Activated effector memory CD4-positive, alpha-beta T cell treated with Interleukin-2 at 50 U/mL for 16 hours (primary cell): ENCODE measurements around the gene MYZAP.
A peak's percentile ranks its signal among the peaks of the same experiment; 100 is the strongest.

Source experiments
- DNase-seq: peaks from one replicate; pipeline ENCODE4 v3.0.0-alpha.2; 2020

Gene MYZAP

DNA sequence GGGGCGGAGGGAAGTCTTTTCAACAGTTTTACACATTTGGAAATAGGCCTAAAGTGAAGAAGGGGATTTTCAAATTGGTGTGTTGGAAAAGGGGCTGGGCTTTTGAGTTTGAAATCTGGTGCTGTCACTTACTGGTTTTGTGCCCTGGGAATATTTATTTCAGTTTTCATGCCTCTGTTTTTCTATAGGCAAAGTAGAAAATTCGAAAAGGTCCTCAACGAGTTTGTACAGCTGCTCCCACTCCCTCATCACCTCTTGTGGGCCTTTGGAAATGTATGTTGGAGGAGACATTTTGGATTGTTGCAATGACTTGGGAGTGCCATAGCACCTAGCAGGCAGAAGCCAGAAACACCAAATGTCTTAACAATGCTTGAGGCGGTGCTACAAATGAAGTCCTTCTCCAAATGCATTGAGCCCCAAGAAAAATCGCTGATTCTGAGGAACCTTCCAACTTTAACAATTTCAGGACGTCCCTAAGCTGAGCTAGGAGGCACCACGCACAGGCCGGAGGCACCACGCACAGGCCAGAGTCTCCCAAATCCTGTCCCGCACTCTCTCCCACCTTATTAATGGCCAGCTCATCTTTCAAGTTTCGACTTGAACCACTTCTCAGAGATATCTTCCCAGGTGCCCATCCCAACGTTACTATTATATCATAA, 114.2 kb downstream of the MYZAP start:
- no peak for DNase-seq

GRCh38 chr15:57706405-57707209, 114.9 kb downstream of the MYZAP start, which contains the start of gene POLR2M:
Gene POLR2M (plus strand): TSS chr15:57706714. CDS start chr15:57706843, 129 bp downstream.
- peak; percentile 81 for DNase-seq

DNA sequence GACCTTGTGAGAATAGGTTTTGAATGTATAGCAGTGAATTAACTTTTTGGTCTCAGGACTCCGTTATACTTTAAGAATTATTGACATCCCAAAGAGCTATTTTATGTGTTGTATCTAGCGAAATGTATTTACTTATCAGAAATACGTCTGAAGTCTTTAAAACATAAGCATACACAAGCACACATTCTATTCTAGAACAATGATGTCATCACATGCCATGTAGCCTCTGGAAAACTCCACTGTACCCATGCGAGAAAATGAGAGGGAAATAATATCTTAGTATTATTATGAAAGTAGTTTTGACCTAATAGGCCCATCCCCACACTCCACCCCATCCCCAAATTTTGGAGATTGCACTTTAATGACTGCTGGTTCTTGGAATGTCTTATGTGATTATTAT, 116.3 kb downstream of the MYZAP start:
- no peak for DNase-seq

DNA sequence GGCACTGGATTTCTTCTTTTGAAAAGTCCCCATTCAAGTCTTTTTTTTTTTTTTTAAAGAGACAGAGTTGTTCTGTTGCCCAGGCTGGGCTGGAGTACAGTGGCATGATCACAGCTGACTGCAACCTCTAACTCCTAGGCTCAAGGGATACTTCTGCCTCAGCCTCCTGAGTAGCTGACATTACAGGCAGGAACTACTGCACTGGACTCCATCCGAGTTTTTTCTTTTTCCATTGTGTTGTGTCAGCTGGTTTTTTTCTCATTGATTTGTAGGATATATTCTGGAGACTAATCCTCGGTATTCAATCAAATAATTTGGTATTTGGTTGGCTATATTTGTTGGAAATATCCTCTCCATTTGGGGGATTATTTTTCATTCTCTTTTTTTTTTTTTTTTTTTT, 126.6 kb downstream of the MYZAP start:
- DNase-seq = no peak

GRCh38 chr15:57720867-57721266, 129.2 kb downstream of the MYZAP start:
- no peak for DNase-seq

- no peak for DNase-seq
Measured at GRCh38 chr15:57726411-57726810, 134.7 kb downstream of the MYZAP start.

DNA sequence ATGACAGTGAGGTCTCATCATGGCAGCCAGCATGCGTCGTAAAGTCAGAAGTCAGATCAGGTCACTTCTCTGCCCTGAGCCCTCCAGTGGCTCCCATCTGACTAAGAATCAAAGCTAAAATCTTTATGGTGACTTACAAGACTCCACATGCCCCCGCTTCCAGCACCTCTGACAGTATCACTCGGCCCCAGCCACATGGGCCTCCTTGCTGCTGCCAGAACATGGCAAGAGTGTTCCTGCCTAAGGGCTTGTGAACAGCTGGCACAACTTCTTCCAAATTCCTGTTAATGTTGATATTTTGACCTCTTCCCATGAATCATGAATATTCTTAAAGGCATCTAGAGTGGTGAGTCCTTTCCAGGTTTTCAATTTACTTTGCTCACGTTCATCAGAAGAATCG, 135.3 kb downstream of the MYZAP start:
- DNase-seq = no peak

DNA sequence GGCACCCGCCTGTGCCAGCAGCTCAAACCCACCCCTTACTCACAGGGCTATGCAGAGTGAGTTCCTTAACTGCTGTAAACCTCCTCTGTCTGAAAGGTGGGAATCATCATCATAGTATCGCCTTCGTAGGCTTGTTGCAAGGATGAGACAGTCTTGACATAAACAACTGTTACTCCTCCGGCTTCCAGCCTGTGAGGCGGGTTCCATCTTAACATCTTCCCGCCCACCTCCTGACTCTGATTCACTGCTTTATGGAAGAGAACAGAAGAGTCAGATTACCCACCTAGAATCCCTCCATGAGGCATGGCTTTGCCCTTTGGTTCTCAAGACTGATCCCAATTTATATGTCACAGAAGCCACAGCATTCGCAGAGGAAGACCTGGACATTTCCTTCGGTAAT, 136.7 kb downstream of the MYZAP start:
- DNase-seq = no peak

GRCh38 chr15:57730876-57731275, 139.2 kb downstream of the MYZAP start:
- no peak for DNase-seq

- no peak for DNase-seq
Measured at GRCh38 chr15:57731530-57732103, 139.9 kb downstream of the MYZAP start.

GRCh38 chr15:57732526-57733331, 141.0 kb downstream of the MYZAP start:
- peak; percentile 6 for DNase-seq

DNA sequence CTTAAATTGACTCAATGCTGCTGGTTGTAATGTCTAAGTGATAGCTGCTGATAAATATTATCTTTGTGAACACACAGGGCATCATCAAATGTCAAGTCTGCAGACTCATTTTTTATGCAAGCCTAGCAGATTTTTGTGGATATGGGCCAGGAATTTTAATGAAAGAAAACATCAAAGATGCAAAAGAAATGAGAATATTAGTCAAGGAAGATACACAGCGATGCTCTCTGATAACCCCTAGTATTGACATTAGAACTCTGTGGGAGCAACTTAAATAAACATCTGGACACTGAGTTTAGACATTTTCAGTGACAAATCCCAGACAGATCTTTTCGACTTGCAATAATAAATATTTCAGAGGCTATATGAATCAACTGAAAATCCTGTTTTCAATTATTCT, 143.2 kb downstream of the MYZAP start:
- DNase-seq = no peak
